PC-9 (cell line): ENCODE data around the gene FAM3D.

ENCODE experiments used
- CTCF ChIP-seq: fragments of 200-600 bp; sonication (generic); conservative IDR thresholded peaks from 2 replicates; pipeline ENCODE4 v1.6.1; 2017; ENCODE audit warnings: mixed run types, antibody characterized with exemption, mild to moderate bottlenecking, moderate library complexity
- EZH2 ChIP-seq: fragments of 200-600 bp; sonication (generic); IDR thresholded peaks from 2 replicates; pipeline ENCODE4 v1.8.0; 2017; ENCODE audit warnings: antibody characterized with exemption, low read depth

- TF ChIP-seq CTCF (no peak), EZH2 (no peak)
These were observed 19.0 kb downstream of the FAM3D start for GRCh38 chr3:58647381-58648141.
